Small intestine (tissue), 7 donors: Measurements from ENCODE around the gene LRFN2. TPM values are rescaled to one million over a fixed set of nuclear protein-coding genes. Genes with fewer than 3 reads are reported as not detected.
A peak's percentile ranks its signal among the peaks of the same experiment; 100 is the strongest.

ENCODE experiments used
- DNase-seq, 2 donors: peaks; one replicate each; pipeline versions ENCODE4 v3.0.0 to v3.0.0-alpha.2; 2013
- FAIRE-seq: peaks from 2 replicates; lab custom pipeline; 2012; peaks lifted over from hg19 to GRCh38; lab: Jason Lieb, UNC
- H3K27ac ChIP-seq, 3 donors: one replicate each; pipeline ENCODE4 v1.5.1; 2013; ENCODE audit warnings: low read length in 2 of 3, mild to moderate bottlenecking in 2 of 3, control low read depth in 1 of 3, inconsistent platforms in 1 of 3, low read depth in 1 of 3, moderate library complexity in 1 of 3
- H3K27me3 ChIP-seq, 3 donors: one replicate each; pipeline ENCODE4 v1.6.1; 2013; ENCODE audit warnings: low read length in 3 of 3, inconsistent platforms in 1 of 3; ENCODE audit not compliant: control insufficient read depth in 3 of 3, insufficient read depth in 3 of 3
- H3K36me3 ChIP-seq, 3 donors: one replicate each; pipeline ENCODE4 v1.6.1; 2013; ENCODE audit warnings: low read length in 3 of 3, inconsistent platforms in 1 of 3, low read depth in 1 of 3, mild to moderate bottlenecking in 1 of 3, moderate library complexity in 1 of 3; ENCODE audit not compliant: control insufficient read depth in 3 of 3, insufficient read depth in 2 of 3
- H3K4me1 ChIP-seq, 3 donors: one replicate each; pipeline ENCODE4 v1.6.1; 2013; ENCODE audit warnings: low read length in 2 of 3, inconsistent platforms in 1 of 3, low read depth in 1 of 3, mild to moderate bottlenecking in 1 of 3, moderate library complexity in 1 of 3; ENCODE audit not compliant: control insufficient read depth in 3 of 3, insufficient read depth in 2 of 3
- H3K4me3 ChIP-seq, 3 donors: one replicate each; pipeline ENCODE4 v1.5.1; 2013; ENCODE audit warnings: low read length in 3 of 3, control low read depth in 1 of 3, inconsistent platforms in 1 of 3, low read depth in 1 of 3, mild to moderate bottlenecking in 1 of 3, moderate library complexity in 1 of 3
- H3K9me3 ChIP-seq, 2 donors: one replicate each; pipeline ENCODE4 v1.6.1; 2013; ENCODE audit warnings: low read depth in 1 of 2, low read length in 1 of 2; ENCODE audit not compliant: control insufficient read depth in 2 of 2, insufficient read depth in 1 of 2
- WGBS, 3 donors: extraction: QIAGEN DNeasy Blood & Tissue Kit; methylation state at CpG; one replicate each; pipeline ENCODE4 v1.1.7; 2013; 5-methylcytosine and 5-hydroxymethylcytosine counted together
- polyA plus RNA-seq, 4 donors: library from polyadenylated mRNA; stranded (reverse) in 3 of 4; unstranded in 1 of 4; fragments of 200-250 nt in 3 of 4; fragments of 120-200 nt in 1 of 4; gene quantifications; one replicate each; pipeline versions ENCODE4 v1.2.1 to v1.2.3, GENCODE V29; 2013
- donor health status: healthy with polysubstance abuse.
- donor health status: control.
- donor health status: control.
- donor health status: Bipolar disorder and iron deficiency.
- donor health status: healthy.

LRFN2 gene
- polyA plus RNA-seq, 4 donors, result 0.22 to 0.40 TPM; not detected in 2

GRCh38 chr6:40380271-40380670 is 206.9 kb downstream of the LRFN2 start:
- no peaks in the 10 kb centered on the region for H3K36me3 ChIP-seq
- WGBS, 3 donors, result 80 to 84% (median 82%) methylated on average over 4 of the region's 4 CpGs
- H3K4me1 ChIP-seq, result no peaks in the 10 kb centered on the region
- H3K9me3 ChIP-seq, result no peaks in the 10 kb centered on the region
- H3K4me3 ChIP-seq, result no peak overlapping the region
- no peak overlapping the region for H3K27ac ChIP-seq
- no peak for FAIRE-seq
- no peak for DNase-seq
- no peaks in the 10 kb centered on the region for H3K27me3 ChIP-seq

GRCh38 chr6:40379811-40380210 is 207.4 kb downstream of the LRFN2 start:
- Histone ChIP-seq H3K4me1 (no peaks in the 10 kb centered on the region), H3K4me3 (no peak overlapping the region), H3K27ac (no peak overlapping the region), H3K27me3 (no peaks in the 10 kb centered on the region), H3K36me3 (no peaks in the 10 kb centered on the region), H3K9me3 (no peaks in the 10 kb centered on the region)
- FAIRE-seq (no peak), DNase-seq (no peak)
- 59 to 77% (median 74%) methylated on average over 1 of the region's 1 CpG for WGBS, 3 donors

- H3K27me3 ChIP-seq, result no peaks in the 10 kb centered on the region
- H3K36me3 ChIP-seq, result no peaks in the 10 kb centered on the region
- no peak for FAIRE-seq
- no peaks in the 10 kb centered on the region for H3K4me1 ChIP-seq
- no peaks in the 10 kb centered on the region for H3K9me3 ChIP-seq
- WGBS, 3 donors, result 96 to 97% (median 97%) methylated on average over 11 of the region's 11 CpGs
- no peak overlapping the region for H3K4me3 ChIP-seq
- DNase-seq, result no peak
- H3K27ac ChIP-seq, result no peak overlapping the region
Measured at GRCh38 chr6:40378725-40379074, 208.5 kb downstream of the LRFN2 start.

DNA sequence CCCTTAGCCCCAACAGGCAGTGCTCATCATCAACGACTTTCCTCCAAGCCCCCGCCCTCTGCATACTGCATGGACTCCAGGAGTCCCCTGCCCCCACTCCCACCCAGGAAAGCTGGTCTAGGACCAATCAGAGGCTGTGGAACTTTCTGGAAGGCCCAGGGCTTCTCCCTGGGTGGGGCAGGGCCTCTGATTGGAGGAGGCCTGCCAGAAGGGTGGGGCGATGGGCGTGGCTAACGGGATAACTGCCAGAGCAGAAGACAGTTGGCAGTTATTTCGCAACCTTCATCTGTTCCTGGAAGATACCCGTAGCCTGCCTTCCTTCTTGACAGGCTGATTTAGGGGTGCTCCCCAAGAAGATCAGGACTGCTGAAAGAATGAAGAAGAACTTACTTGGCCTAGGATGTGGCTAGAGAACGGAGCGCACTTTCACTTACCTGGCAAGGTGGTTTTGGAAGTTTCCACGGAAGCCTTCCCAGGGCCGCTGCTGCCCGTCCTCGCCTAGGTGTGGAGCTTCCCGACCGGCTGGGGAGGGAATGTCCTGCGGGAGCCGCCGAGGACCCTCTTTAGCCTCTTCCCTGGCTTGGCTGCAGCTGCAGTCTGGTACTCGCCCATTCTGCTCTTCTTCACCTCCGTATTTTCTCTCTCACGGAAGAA is 209.0 kb downstream of the LRFN2 start:
- no peaks in the 10 kb centered on the region for H3K27me3 ChIP-seq
- no peaks in the 10 kb centered on the region for H3K36me3 ChIP-seq
- H3K9me3 ChIP-seq, result no peaks in the 10 kb centered on the region
- FAIRE-seq (no peak), DNase-seq (no peak)
- no peaks in the 10 kb centered on the region for H3K4me1 ChIP-seq
- WGBS, 3 donors, result 84 to 93% (median 86%) methylated on average over 21 of the region's 21 CpGs
- H3K4me3 ChIP-seq, result no peak overlapping the region
- H3K27ac ChIP-seq, result no peak overlapping the region

- Histone ChIP-seq H3K36me3 (no peaks in the 10 kb centered on the region), H3K9me3 (no peaks in the 10 kb centered on the region), H3K27ac (no peak overlapping the region), H3K27me3 (no peaks in the 10 kb centered on the region), H3K4me1 (no peaks in the 10 kb centered on the region), H3K4me3 (no peak overlapping the region)
- FAIRE-seq (no peak), DNase-seq (no peak)
- 90 to 92% (median 90%) methylated on average over 2 of the region's 2 CpGs for WGBS, 3 donors
Measured at GRCh38 chr6:40377173-40377806, 209.9 kb downstream of the LRFN2 start.

GRCh38 chr6:40376113-40376650 is 211.0 kb downstream of the LRFN2 start:
- no peak overlapping the region for H3K4me3 ChIP-seq
- H3K27me3 ChIP-seq, result no peaks in the 10 kb centered on the region
- H3K9me3 ChIP-seq, result no peaks in the 10 kb centered on the region
- H3K4me1 ChIP-seq, result no peaks in the 10 kb centered on the region
- H3K36me3 ChIP-seq, result no peaks in the 10 kb centered on the region
- FAIRE-seq (no peak), DNase-seq (no peak)
- no peak overlapping the region for H3K27ac ChIP-seq
- WGBS, 3 donors, result 81 to 96% (median 86%) methylated on average over 1 of the region's 1 CpG

DNA sequence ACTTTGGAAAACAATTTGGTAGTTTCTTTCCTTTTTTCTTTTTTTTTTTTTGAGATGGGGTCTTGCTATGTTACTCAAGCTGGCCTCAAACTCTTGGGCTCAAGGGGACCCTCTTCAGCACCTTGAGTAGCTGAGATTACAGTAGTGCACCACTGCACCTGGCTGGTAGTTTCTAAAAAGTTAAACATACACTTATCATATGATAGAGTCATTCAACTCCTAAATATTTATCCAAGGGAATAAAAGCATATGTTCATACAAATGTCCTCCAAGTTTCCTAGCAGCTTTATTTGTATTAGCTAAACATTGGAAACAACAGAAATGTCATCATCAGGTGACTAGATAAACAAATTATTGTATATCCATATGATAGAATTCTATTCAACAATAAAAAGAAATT is 213.9 kb downstream of the LRFN2 start:
- FAIRE-seq (peak; percentile 30), DNase-seq (no peak)
- no peak overlapping the region for H3K27ac ChIP-seq
- no peak overlapping the region for H3K4me3 ChIP-seq
- no peaks in the 10 kb centered on the region for H3K36me3 ChIP-seq
- H3K4me1 ChIP-seq, result no peaks in the 10 kb centered on the region
- no peaks in the 10 kb centered on the region for H3K27me3 ChIP-seq
- H3K9me3 ChIP-seq, result no peaks in the 10 kb centered on the region

DNA sequence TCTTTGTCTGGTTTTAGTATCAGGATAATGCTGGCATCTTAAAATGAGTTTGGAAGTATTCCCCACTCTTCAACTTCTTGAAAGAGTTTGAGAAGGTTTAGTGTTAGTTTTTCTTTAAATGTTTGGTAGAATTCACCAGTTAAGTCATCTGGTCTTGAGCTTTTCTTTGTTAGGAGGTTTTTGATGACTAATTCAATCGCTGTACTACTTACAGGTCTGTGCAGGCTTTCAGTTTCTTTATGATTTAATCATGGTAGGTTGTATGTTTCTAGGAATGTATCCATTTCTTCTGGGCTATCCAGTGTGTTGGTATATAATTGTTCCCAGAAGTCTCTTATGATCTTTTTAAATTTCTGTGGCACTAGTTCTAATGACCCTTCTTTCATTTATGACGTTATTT is 215.5 kb downstream of the LRFN2 start:
- peak; percentile 41 for FAIRE-seq
- H3K4me3 ChIP-seq, result no peak overlapping the region
- 49 to 64% (median 59%) methylated on average over 2 of the region's 2 CpGs for WGBS, 3 donors

More for the DNA sequence above, 215.5 kb downstream of the LRFN2 start:
- Histone ChIP-seq H3K9me3 (no peaks in the 10 kb centered on the region), H3K36me3 (no peaks in the 10 kb centered on the region), H3K27me3 (no peaks in the 10 kb centered on the region), H3K27ac (no peak overlapping the region), H3K4me1 (no peaks in the 10 kb centered on the region)
- no peak for DNase-seq
